Left ventricle myocardium inferior (tissue), 1 donor: ENCODE measurements around the gene ACACB. TPM values are rescaled to one million over a fixed set of nuclear protein-coding genes. Genes with fewer than 3 reads are reported as not detected.
A peak's percentile ranks its signal among the peaks of the same experiment; 100 is the strongest.
"Not testable (repeated sequence)": the region's sequence is repeated elsewhere in the genome, so short reads cannot be mapped to it uniquely, and the experiment has no call there.

Experiments
- DNase-seq: peaks from one replicate; pipeline ENCODE4 v3.0.0-alpha.2; 2020
- H3K27ac ChIP-seq: fragments of 200-600 bp; replicated peaks from 2 replicates; pipeline ENCODE4 v1.8.0; 2021
- H3K27me3 ChIP-seq: fragments of 200-600 bp; 2 replicates; pipeline ENCODE4 v1.8.0; 2021; ENCODE audit warnings: low read depth
- H3K36me3 ChIP-seq: fragments of 200-600 bp; 2 replicates; pipeline ENCODE4 v1.8.0; 2021
- H3K4me1 ChIP-seq: fragments of 200-600 bp; 2 replicates; pipeline ENCODE4 v1.8.0; 2021
- H3K4me3 ChIP-seq: fragments of 200-600 bp; 2 replicates; pipeline ENCODE4 v1.8.0; 2021; ENCODE audit warnings: mild to moderate bottlenecking, moderate library complexity
- H3K9me3 ChIP-seq: fragments of 200-600 bp; replicated peaks from 2 replicates; pipeline ENCODE4 v1.8.0; 2021
- intact Hi-C: fragments of 100-400 bp; cut with micrococcal nuclease; formaldehyde crosslinking; loops from one replicate; pipeline ENCODE4 v1.11.0; 2022
- total RNA-seq: library from RNA; stranded (reverse); fragmentation: NEBNext Ultra II Directional; extraction: Animal tissue kit (Norgen Biotek cat#: 25700); gene quantifications from one replicate; pipeline ENCODE4 v1.2.1, GENCODE V29; 2021
- TF ChIP-seq, protein P1 (sequence below): fragments of 200-600 bp; IDR thresholded peaks from 2 replicates; pipeline ENCODE4 v1.8.0; 2021; ENCODE audit warnings: antibody characterized with exemption, mild to moderate bottlenecking, borderline replicate concordance
- donor health status: DM: no; HTN: yes; CAD: no; lungs with severe emphysema.

Gene ACACB
- total RNA-seq, 1 donor from 2014 or later, result 123 TPM

- DNase-seq, result no peak
- peaks cover 97% of the 10 kb centered on the region for H3K4me1 ChIP-seq
- TF ChIP-seq, protein P1, sequence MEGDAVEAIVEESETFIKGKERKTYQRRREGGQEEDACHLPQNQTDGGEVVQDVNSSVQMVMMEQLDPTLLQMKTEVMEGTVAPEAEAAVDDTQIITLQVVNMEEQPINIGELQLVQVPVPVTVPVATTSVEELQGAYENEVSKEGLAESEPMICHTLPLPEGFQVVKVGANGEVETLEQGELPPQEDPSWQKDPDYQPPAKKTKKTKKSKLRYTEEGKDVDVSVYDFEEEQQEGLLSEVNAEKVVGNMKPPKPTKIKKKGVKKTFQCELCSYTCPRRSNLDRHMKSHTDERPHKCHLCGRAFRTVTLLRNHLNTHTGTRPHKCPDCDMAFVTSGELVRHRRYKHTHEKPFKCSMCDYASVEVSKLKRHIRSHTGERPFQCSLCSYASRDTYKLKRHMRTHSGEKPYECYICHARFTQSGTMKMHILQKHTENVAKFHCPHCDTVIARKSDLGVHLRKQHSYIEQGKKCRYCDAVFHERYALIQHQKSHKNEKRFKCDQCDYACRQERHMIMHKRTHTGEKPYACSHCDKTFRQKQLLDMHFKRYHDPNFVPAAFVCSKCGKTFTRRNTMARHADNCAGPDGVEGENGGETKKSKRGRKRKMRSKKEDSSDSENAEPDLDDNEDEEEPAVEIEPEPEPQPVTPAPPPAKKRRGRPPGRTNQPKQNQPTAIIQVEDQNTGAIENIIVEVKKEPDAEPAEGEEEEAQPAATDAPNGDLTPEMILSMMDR, result no peak
- H3K9me3 ChIP-seq, result no peaks in the 10 kb centered on the region
- intact Hi-C loops, result no loop called here
- H3K27ac ChIP-seq, result peak overlapping the region; percentile 0
- no peak overlapping the region for H3K4me3 ChIP-seq
- H3K36me3 ChIP-seq, result peaks cover 36% of the 10 kb centered on the region
- H3K27me3 ChIP-seq, result no peaks in the 10 kb centered on the region
Measured at GRCh38 chr12:109144224-109144623, 27.8 kb downstream of the ACACB start.

DNA sequence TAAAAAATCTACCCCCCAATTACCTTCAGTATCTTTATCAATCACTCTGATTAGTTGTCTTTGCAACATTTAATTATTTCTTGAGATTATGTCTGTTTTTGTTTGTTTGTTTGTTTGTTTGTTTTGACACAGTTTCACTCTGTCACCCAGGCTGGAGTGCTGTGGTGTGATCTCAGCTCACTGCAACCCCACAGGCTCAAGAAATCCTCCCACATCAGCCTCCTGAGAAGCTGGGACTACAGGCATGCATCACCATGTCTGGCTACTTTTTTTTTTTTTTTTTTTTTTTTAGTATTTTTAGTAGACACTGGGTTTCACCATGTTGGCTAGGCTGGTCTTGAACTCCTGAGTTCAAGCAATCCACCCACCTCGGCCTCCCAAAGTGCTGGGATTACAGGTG lies 30.7 kb downstream of the ACACB start:
- DNase-seq, H3K27me3 ChIP-seq, H3K9me3 ChIP-seq, H3K4me3 ChIP-seq, intact Hi-C loops: not testable (repeated sequence)
- H3K27ac ChIP-seq, result peak overlapping the region; percentile 74
- peaks cover 89% of the 10 kb centered on the region for H3K4me1 ChIP-seq
- H3K36me3 ChIP-seq, result peaks cover 22% of the 10 kb centered on the region

- TF ChIP-seq, protein P1, result no peak
- Histone ChIP-seq H3K27ac (peak overlapping the region; percentile 74), H3K4me3 (no peak overlapping the region), H3K4me1 (peaks cover 83% of the 10 kb centered on the region), H3K36me3 (peaks cover 18% of the 10 kb centered on the region), H3K9me3 (no peaks in the 10 kb centered on the region), H3K27me3 (no peaks in the 10 kb centered on the region)
- intact Hi-C loops, result no loop called here
- DNase-seq, result no peak
Measured at GRCh38 chr12:109147954-109148353, 31.6 kb downstream of the ACACB start.

DNA sequence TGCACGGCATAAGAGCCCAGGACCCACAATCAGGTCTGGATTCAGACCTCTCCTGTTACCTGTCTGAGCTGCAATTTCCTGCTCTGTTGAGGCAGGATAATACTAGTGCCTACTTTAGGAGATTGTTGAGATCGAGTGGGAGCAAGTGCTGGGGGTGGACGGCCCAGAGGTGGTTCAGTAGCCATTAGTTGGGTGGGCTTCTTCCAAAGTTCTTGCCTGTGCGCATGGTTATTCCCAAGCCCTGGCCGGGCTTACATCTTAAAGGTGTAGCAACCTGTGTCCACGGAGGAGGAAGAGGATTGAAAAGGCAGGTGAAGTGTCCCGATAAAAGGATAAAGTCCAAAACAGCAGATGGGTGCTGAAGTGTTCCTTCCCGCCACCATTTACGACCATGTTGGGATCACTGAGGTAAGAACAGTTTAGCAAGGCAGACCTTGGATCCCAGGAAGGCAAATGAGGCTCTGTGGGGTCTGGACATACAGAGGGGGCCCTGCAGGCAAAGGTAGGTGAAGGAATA lies 33.8 kb downstream of the ACACB start:
- peaks cover 18% of the 10 kb centered on the region for H3K36me3 ChIP-seq
- no peak for DNase-seq
- intact Hi-C loops, result no loop called here
- H3K4me3 ChIP-seq, result no peak overlapping the region
- no peaks in the 10 kb centered on the region for H3K9me3 ChIP-seq
- peaks cover 83% of the 10 kb centered on the region for H3K4me1 ChIP-seq
- peak overlapping the region; percentile 74 for H3K27ac ChIP-seq
- TF ChIP-seq, protein P1, result no peak
- H3K27me3 ChIP-seq, result no peaks in the 10 kb centered on the region

GRCh38 chr12:109151457-109151856 lies 35.1 kb downstream of the ACACB start:
- DNase-seq, result no peak
- no peaks in the 10 kb centered on the region for H3K9me3 ChIP-seq
- H3K27me3 ChIP-seq, result no peaks in the 10 kb centered on the region
- intact Hi-C loops, result no loop called here
- TF ChIP-seq, protein P1, result no peak
- no peak overlapping the region for H3K4me3 ChIP-seq
- peaks cover 83% of the 10 kb centered on the region for H3K4me1 ChIP-seq
- H3K36me3 ChIP-seq, result peaks cover 18% of the 10 kb centered on the region
- H3K27ac ChIP-seq, result no peak overlapping the region

GRCh38 chr12:109153821-109154441 lies 37.5 kb downstream of the ACACB start:
- Histone ChIP-seq H3K4me1 (peaks cover 83% of the 10 kb centered on the region), H3K9me3 (no peaks in the 10 kb centered on the region), H3K27me3 (no peaks in the 10 kb centered on the region), H3K27ac (peak overlapping the region; percentile 93), H3K36me3 (peaks cover 13% of the 10 kb centered on the region), H3K4me3 (peak overlapping the region; percentile 78)
- DNase-seq, result no peak
- TF ChIP-seq, protein P1, result no peak
- intact Hi-C loops, result no loop called here
